GM13977 (cell line): Measurements from ENCODE around the gene PREB.
"Not testable (repeated sequence)": the region's sequence is repeated elsewhere in the genome, so short reads cannot be mapped to it uniquely, and the experiment has no call there.

Experiments used
- DNase-seq: peaks from one replicate; pipeline ENCODE4 v3.0.0; 2012; ENCODE audit warnings: low spot score
- CTCF ChIP-seq: IDR thresholded peaks from 2 replicates; pipeline ENCODE4 v1.5.1; 2012; ENCODE audit warnings: mild to moderate bottlenecking, control low read depth; ENCODE audit not compliant: insufficient read depth; ENCODE audit errors: extremely low read depth, missing control alignments
- in situ Hi-C: fragments of 300-500 bp; cut with MboI; formaldehyde crosslinking; loops from one replicate; pipeline ENCODE4 v1.12.0; 2022; ENCODE audit warnings: low sequenced_read_pairs, low pct_unique_long_range_greater_than_20kb, mixed read lengths, inconsistent platforms; ENCODE audit not compliant: unreplicated experiment

PREB gene

GRCh38 chr2:27133905-27134780 lies at the start of gene PREB:
Gene PREB (minus strand): TSS chr2:27134636. CDS start chr2:27134421, 215 bp downstream.
- in situ Hi-C loops, result no loop called here
- peak; percentile 99 for DNase-seq
- TF ChIP-seq CTCF, result peak; percentile 36

- DNase-seq, result no peak
- in situ Hi-C loops, result loop anchor here (25.0 kb wide), 1 partner anchor 222 kb away; the partner anchor contains the start of gene MAPRE3
- no peak for TF ChIP-seq CTCF
Observed at GRCh38 chr2:27184115-27184514, 49.7 kb upstream of the PREB start.

GRCh38 chr2:27182346-27182745 lies 47.9 kb upstream of the PREB start:
- no peak for TF ChIP-seq CTCF
- no peak for DNase-seq
- in situ Hi-C loops, result loop anchor here (25.0 kb wide), 1 partner anchor 220 kb away; the partner anchor contains the start of gene MAPRE3

GRCh38 chr2:27179344-27180000 lies 45.0 kb upstream of the PREB start:
- in situ Hi-C loops, result loop anchor here (25.0 kb wide), 1 partner anchor 217 kb away; the partner anchor contains the start of gene MAPRE3
- no peak for DNase-seq
- no peak for TF ChIP-seq CTCF

GRCh38 chr2:27178469-27178868 lies 44.0 kb upstream of the PREB start:
- TF ChIP-seq CTCF, result no peak
- in situ Hi-C loops, result loop anchor here (25.0 kb wide), 1 partner anchor 216 kb away; the partner anchor contains the start of gene MAPRE3
- DNase-seq, result no peak

- no peak for TF ChIP-seq CTCF
- DNase-seq, result no peak
- in situ Hi-C loops, result loop anchor here (25.0 kb wide), 1 partner anchor 215 kb away; the partner anchor contains the start of gene MAPRE3
Observed at GRCh38 chr2:27177441-27178351, 43.3 kb upstream of the PREB start.

- not testable (repeated sequence) for DNase-seq
- in situ Hi-C loops, result loop anchor here (25.0 kb wide), 1 partner anchor 213 kb away; the partner anchor contains the start of gene MAPRE3
Observed at GRCh38 chr2:27175781-27176180, 41.3 kb upstream of the PREB start.
